Gastrocnemius medialis (tissue), 4 donors: Measurements from ENCODE around the gene GCDH. TPM values are rescaled to one million over a fixed set of nuclear protein-coding genes. Genes with fewer than 3 reads are reported as not detected.
A peak's percentile ranks its signal among the peaks of the same experiment; 100 is the strongest.
"Not testable (repeated sequence)": the region's sequence is repeated elsewhere in the genome, so short reads cannot be mapped to it uniquely, and the experiment has no call there.

ENCODE experiments used
- ATAC-seq, 2 donors: fragments of 150-250 bp; one replicate each; pipeline ENCODE4 v1.9.1; 2016
- DNase-seq, 2 donors: peaks; one replicate each; pipeline ENCODE4 v3.0.0-alpha.2; 2019
- H3K27ac ChIP-seq, 4 donors: fragments of 200-600 bp; sonication (generic); 1 replicate in 1 of 4; 2 replicates in 3 of 4; pipeline ENCODE4 v1.5.1; 2016 to 2018; ENCODE audit warnings: mild to moderate bottlenecking in 2 of 4, moderate library complexity in 1 of 4
- H3K27me3 ChIP-seq, 3 donors: fragments of 200-600 bp; sonication (generic) in 2 of 3; 1 replicate in 1 of 3; 2 replicates in 2 of 3; pipeline versions ENCODE4 v1.5.1 to v1.6.0; 2016 to 2019; ENCODE audit warnings: mild to moderate bottlenecking in 1 of 3, moderate library complexity in 1 of 3
- H3K36me3 ChIP-seq, 2 donors: fragments of 200-600 bp; sonication (generic) in 1 of 2; one replicate each; pipeline ENCODE4 v1.5.1; 2017 to 2018
- H3K4me1 ChIP-seq, 2 donors: fragments of 200-600 bp; sonication (generic) in 1 of 2; one replicate each; pipeline ENCODE4 v1.5.1; 2016 to 2017; ENCODE audit warnings: mild to moderate bottlenecking in 2 of 2
- H3K4me3 ChIP-seq, 4 donors: fragments of 200-600 bp; sonication (generic) in 3 of 4; 1 replicate in 1 of 4; 2 replicates in 3 of 4; pipeline ENCODE4 v1.5.1; 2016 to 2019; ENCODE audit warnings: mild to moderate bottlenecking in 2 of 4
- H3K9me3 ChIP-seq, 3 donors: fragments of 200-600 bp; sonication (generic) in 2 of 3; 1 replicate in 1 of 3; 2 replicates in 2 of 3; pipeline ENCODE4 v1.5.1; 2016 to 2019
- POLR2A ChIP-seq, 2 donors: fragments of 450-650 bp; IDR thresholded peaks; one replicate each; pipeline ENCODE4 v1.6.1; 2017; ENCODE audit warnings: antibody characterized with exemption in 2 of 2, mild to moderate bottlenecking in 2 of 2, moderate library complexity in 2 of 2
- in situ Hi-C, 4 donors: fragments of 200-750 bp; cut with MboI; loops; one replicate each; pipeline versions ENCODE4 v1.15.0 to v1.8.0; 2017; ENCODE audit warnings: low sequenced_read_pairs in 4 of 4
- intact Hi-C: fragments of 100-400 bp; cut with DNase I; formaldehyde crosslinking; loops from one replicate; pipeline ENCODE4 v1.15.1; 2023; ENCODE audit warnings: low total_unique reads
- total RNA-seq, 4 donors: library from RNA; depleted of rRNA; stranded (reverse); fragments of >200 nt; gene quantifications; one replicate each; pipeline versions ENCODE4 v1.1.0 to v1.2.3, GENCODE V29; 2016
- TF ChIP-seq, protein P1 (sequence below), 5 experiments: fragments of 450-650 bp in 3 of 5; fragments of 200-600 bp in 2 of 5; sonication (generic) in 2 of 5; IDR thresholded peaks in 4 of 5; conservative IDR thresholded peaks in 1 of 5; 1 replicate in 4 of 5; 2 replicates in 1 of 5; pipeline ENCODE4 v1.5.1; 2016 to 2019; ENCODE audit warnings: antibody characterized with exemption in 5 of 5, mild to moderate bottlenecking in 3 of 5, moderate library complexity in 3 of 5

GCDH gene
- total RNA-seq: 10 to 100 TPM; 35.6 to 83.8 (median 54.1) TPM

DNA sequence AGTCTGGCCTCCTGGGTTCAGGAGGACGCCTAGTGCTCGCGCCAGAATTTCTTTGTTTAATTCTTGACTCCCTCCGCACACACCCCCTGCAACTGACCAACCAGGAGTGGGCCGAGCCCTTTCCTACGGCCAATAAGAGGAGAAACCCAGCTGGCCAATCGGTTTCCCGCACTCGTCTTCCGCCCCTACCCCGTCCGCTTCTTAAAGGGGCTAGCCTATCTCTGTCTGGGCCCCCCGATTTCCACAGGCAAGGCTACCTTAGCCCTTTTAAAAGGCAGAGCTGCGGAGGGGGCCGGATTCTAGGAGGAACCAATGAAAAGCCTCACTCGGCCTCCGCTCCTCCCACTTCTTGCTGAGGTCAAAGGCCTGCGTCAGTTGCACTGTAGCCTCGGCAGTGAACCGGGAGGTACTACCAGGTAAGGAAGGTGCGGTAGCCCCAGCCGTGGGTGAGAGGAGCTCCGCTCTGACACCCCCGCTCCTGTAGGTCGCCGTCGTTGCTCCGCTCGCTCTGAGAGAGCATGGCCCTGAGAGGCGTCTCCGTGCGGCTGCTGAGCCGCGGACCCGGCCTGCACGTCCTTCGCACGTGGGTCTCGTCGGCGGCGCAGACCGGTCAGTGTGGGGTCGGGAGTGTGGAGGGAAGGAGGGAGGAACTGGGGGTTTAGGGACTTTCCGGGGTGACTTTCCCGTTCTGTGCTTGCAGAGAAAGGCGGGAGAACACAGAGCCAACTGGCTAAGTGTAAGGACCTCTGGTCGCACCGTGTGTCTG lies at the start of gene GCDH:
Gene GCDH (plus strand): TSS at position 374 of the 766 bp plus-strand sequence. CDS start 145 bp downstream, at position 519.
- peak within 1 kb of the TSS; percentile 83 to 96 (median 88) for H3K27ac ChIP-seq
- peak within 1 kb of the TSS; percentile 79 to 98 (median 84) for H3K4me3 ChIP-seq
- intact Hi-C loops (loop anchor here (1.0 kb wide), 2 partner anchors 42 to 260 kb away; partner anchors contain the start of gene FARSA), in situ Hi-C loops (no loop called here)
- peaks cover 0 to 5% (median under 1%) of the 10 kb centered on the region in 3 donors for H3K27me3 ChIP-seq
- peak; percentile 98 to 99 for ATAC-seq
- peak; percentile 98 to 99 for DNase-seq
- H3K9me3 ChIP-seq: no peaks in the 10 kb centered on the region
- H3K4me1 ChIP-seq: peaks cover 10 to 18% of the 10 kb centered on the region in 2 donors
- H3K36me3 ChIP-seq: peaks cover 0 to 30% of the 10 kb centered on the region in 2 donors
- TF ChIP-seq POLR2A (IDR thresholded peaks at IDR 0.05): peak; percentile 91 to 94
- TF ChIP-seq, protein P1, sequence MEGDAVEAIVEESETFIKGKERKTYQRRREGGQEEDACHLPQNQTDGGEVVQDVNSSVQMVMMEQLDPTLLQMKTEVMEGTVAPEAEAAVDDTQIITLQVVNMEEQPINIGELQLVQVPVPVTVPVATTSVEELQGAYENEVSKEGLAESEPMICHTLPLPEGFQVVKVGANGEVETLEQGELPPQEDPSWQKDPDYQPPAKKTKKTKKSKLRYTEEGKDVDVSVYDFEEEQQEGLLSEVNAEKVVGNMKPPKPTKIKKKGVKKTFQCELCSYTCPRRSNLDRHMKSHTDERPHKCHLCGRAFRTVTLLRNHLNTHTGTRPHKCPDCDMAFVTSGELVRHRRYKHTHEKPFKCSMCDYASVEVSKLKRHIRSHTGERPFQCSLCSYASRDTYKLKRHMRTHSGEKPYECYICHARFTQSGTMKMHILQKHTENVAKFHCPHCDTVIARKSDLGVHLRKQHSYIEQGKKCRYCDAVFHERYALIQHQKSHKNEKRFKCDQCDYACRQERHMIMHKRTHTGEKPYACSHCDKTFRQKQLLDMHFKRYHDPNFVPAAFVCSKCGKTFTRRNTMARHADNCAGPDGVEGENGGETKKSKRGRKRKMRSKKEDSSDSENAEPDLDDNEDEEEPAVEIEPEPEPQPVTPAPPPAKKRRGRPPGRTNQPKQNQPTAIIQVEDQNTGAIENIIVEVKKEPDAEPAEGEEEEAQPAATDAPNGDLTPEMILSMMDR (IDR thresholded peaks at IDR 0.05 in 4 of 5, conservative IDR thresholded peaks at IDR 0.05 in 1 of 5): peak in 1 of 5 experiments; percentile 34

DNA sequence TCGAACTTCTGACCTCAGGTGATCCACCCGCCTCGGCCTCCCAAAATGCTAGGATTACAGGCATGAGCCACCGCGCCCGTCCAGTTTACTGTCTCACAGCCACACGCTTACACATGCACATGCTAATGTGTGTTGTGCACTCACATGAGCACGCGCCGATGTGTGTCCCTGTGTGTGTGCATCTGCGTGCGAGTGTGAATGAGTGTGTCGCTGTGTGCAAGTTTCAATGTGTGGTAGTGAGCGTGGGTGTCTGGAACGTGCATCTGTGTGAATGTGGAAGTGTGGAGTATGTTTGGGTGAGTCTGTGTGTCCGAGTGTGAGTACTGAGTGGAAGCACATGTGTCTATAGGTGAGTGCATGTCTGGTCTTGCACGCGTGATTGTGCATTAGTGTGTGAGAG lies 48.4 kb upstream of the GCDH start:
- ATAC-seq (no peak), DNase-seq (no peak)
- no peak overlapping the region for H3K27ac ChIP-seq
- intact Hi-C loops: no loop called here
- no peak for TF ChIP-seq POLR2A (IDR thresholded peaks at IDR 0.05)
- TF ChIP-seq, protein P1 (IDR thresholded peaks at IDR 0.05 in 4 of 5, conservative IDR thresholded peaks at IDR 0.05 in 1 of 5): no peak
- H3K4me1 ChIP-seq: peaks cover 7 to 8% of the 10 kb centered on the region in 2 donors
- no peaks in the 10 kb centered on the region for H3K9me3 ChIP-seq
- H3K36me3 ChIP-seq: no peaks in the 10 kb centered on the region
- H3K4me3 ChIP-seq: no peak overlapping the region
- in situ Hi-C loops: loop anchor here in 2 of 4 donors (10.0 kb wide), 1 partner anchor 78 kb away; no protein-coding TSS in a partner anchor
- H3K27me3 ChIP-seq: peaks cover 65 to 68% (median 66%) of the 10 kb centered on the region in 3 donors

DNA sequence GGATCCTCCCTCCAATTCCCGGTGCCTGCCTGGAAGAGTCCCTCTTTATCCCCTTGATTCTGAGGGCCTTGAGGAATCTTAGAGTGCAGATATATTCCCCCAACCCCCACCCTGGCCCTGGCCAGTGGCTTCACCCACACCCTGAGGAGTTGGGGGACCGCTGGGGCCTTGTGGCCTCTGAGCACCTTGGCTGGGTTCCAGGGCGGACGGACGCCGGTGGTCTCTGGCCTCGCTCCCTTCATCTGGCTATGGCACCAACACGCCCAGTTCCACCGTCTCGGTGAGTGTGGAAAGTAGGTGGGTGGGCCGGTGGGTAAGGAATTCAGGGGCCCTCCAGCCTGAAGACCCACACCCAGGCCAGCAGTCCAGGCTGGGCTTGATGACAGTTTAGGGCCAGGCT lies 47.6 kb upstream of the GCDH start:
- peaks cover 10 to 12% of the 10 kb centered on the region in 2 donors for H3K4me1 ChIP-seq
- TF ChIP-seq, protein P1 (IDR thresholded peaks at IDR 0.05 in 4 of 5, conservative IDR thresholded peaks at IDR 0.05 in 1 of 5): no peak
- no peak for TF ChIP-seq POLR2A (IDR thresholded peaks at IDR 0.05)
- H3K27me3 ChIP-seq: peaks cover 59 to 62% (median 60%) of the 10 kb centered on the region in 3 donors
- H3K4me3 ChIP-seq: no peak overlapping the region
- intact Hi-C loops: no loop called here
- DNase-seq (no peak), ATAC-seq (no peak)
- H3K27ac ChIP-seq: no peak overlapping the region
- H3K9me3 ChIP-seq: no peaks in the 10 kb centered on the region
- in situ Hi-C loops: loop anchor here in 2 of 4 donors (10.0 kb wide), 1 partner anchor 79 kb away; no protein-coding TSS in a partner anchor
- H3K36me3 ChIP-seq: no peaks in the 10 kb centered on the region

DNA sequence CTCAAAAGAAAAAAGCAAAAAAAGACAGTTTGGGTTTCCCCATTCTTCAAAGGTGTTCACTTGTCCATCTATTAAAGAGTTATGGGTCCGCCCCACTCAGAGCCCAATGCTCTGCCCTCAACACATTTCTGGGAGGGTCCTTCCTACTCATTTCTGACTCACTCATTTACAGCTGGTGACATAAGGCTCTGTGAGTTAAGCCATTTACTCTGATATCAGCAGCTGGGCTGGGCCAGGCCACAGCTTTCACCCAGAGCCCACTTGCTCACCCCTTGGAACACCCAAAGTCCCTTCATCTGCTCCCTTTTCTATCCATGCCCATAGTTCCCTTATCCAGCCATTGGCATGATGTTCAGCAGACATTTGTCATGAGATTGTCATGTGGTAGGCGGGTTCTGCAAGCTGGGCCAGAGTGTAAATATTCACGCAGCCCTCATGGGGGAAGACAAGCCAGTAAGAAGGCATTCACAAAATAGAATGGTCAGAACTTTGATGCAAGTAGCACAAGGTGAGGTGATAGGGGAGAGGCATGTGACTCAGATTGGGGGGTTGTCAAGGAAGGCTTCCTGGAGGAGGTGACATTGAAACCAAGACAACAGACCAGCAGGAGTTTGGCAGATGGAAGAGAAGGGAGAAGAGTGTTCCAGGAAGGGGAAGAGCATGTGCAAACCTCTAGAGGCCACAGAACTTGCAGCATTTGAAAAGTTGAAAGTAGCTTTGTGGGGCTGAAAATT lies 46.8 kb upstream of the GCDH start:
- intact Hi-C loops: no loop called here
- Histone ChIP-seq H3K27ac (no peak overlapping the region), H3K27me3 (peaks cover 51 to 54% (median 52%) of the 10 kb centered on the region in 3 donors), H3K9me3 (no peaks in the 10 kb centered on the region), H3K36me3 (no peaks in the 10 kb centered on the region), H3K4me1 (peaks cover 5 to 6% of the 10 kb centered on the region in 2 donors), H3K4me3 (no peak overlapping the region)
- ATAC-seq (no peak), DNase-seq (no peak)
- in situ Hi-C loops: loop anchor here in 2 of 4 donors (10.0 kb wide), 1 partner anchor 79 kb away; no protein-coding TSS in a partner anchor
- TF ChIP-seq POLR2A (IDR thresholded peaks at IDR 0.05): no peak
- TF ChIP-seq, protein P1 (IDR thresholded peaks at IDR 0.05 in 4 of 5, conservative IDR thresholded peaks at IDR 0.05 in 1 of 5): no peak

DNA sequence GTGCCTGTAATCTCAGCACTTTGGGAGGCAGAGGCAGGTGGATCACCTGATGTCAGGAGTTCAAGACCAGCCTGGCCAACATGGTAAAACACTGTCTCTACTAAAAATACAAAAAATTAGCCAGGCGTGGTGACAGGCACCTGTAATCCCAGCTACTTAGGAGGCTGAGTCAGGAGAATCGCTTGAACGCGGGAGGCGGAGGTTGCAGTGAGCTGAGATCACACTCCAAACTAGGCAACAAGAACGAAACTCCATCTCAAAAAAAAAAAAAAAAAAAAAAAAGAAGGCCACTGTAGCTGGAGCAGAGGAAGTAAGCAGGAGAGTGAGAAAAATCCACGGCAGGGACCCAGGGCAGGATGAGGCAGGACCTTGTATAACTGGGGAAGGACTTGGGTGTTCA lies 44.3 kb upstream of the GCDH start:
- H3K4me3 ChIP-seq, DNase-seq, ATAC-seq, H3K36me3 ChIP-seq, H3K27ac ChIP-seq, H3K4me1 ChIP-seq, H3K9me3 ChIP-seq: not testable (repeated sequence)
- peaks cover 26 to 30% (median 27%) of the 10 kb centered on the region in 3 donors for H3K27me3 ChIP-seq
- in situ Hi-C loops (loop anchor here (5.0 to 10.0 kb wide), 3 partner anchors 79 to 89 kb away; no protein-coding TSS in a partner anchor), intact Hi-C loops (loop anchor here (1.0 to 2.0 kb wide), 3 partner anchors 40 to 86 kb away; partner anchors contain the start of gene RNASEH2A)
